Measurements from ENCODE around the gene CDH5. TPM values are rescaled to one million over a fixed set of nuclear protein-coding genes. Genes with fewer than 3 reads are reported as not detected.

CDH5 gene
- total and polyA plus RNA-seq, 2 of the 13 experiments (the other 11 are each of a cell fraction or from before 2014, with no cell fraction given): 0.71 to 1.1 TPM

- in situ Hi-C loops (cut with HindIII; ENCODE audit: extremely low pct_ligation_motif_present, low pct_unique_long_range_greater_than_20kb) (no loop called here), intact Hi-C loops (cut with micrococcal nuclease; ENCODE audit: unreplicated experiment) (no loop called here)
- H3K27ac ChIP-seq (ENCODE audit: extremely low read length, insufficient read depth, low read length): peak overlapping the region; percentile 49
- ATAC-seq (peak; percentile 51), FAIRE-seq (peak; percentile 49), DNase-seq (ENCODE audit: low spot score) (no peak)
- H4K20me1 ChIP-seq (ENCODE audit: insufficient read depth, low read length): no peaks in the 10 kb centered on the region
- H3K4me2 ChIP-seq (ENCODE audit: low read depth, low read length): peak overlapping the region; percentile 62
- CTCF ChIA-PET (ENCODE audit: low intra/inter-chr PET ratio, low total read pairs): no interaction called here
- H3K36me3 ChIP-seq (replicated peaks in 1 of 2; ENCODE audit: control insufficient read depth in 1 of 2, insufficient read depth in 2 of 2, low read length in 2 of 2): no peaks in the 10 kb centered on the region
- H3K79me2 ChIP-seq (ENCODE audit: insufficient read depth, low read length): no peaks in the 10 kb centered on the region
- H2AFZ ChIP-seq (ENCODE audit: low read length): no peak overlapping the region
- H3K27me3 ChIP-seq (ENCODE audit: control insufficient read depth in 1 of 2, insufficient read depth in 2 of 2, low read length in 2 of 2): no peaks in the 10 kb centered on the region
- H3K9ac ChIP-seq (ENCODE audit: insufficient read depth, low read depth, low read length): no peak overlapping the region
- BruUV-seq (replicated peaks): no TSS peak
- peaks cover 44% of the 10 kb centered on the region for H3K4me1 ChIP-seq (ENCODE audit: insufficient read depth, low read length)
- no peak overlapping the region for H3K4me3 ChIP-seq (replicated peaks in 1 of 3; ENCODE audit: insufficient read depth in 1 of 3, low read depth in 2 of 3, low read length in 3 of 3)
- 85% methylated on average over 20 of the region's 20 CpGs for WGBS (ENCODE audit: low lambda C conversion rate)
- no peaks in the 10 kb centered on the region for H3K9me3 ChIP-seq (ENCODE audit: low read length)
- POLR2A ChIA-PET: no interaction called here
- TF ChIP-seq ZNF292 (CRISPR knock-in tag; IDR thresholded peaks at IDR 0.05; ENCODE audit: borderline replicate concordance, low read depth): peak; percentile 44; the same call in 1 of the 2 replicates
- no peak for TF ChIP-seq PAF1 (CRISPR knock-in tag; IDR thresholded peaks at IDR 0.05)
- TF ChIP-seq ZNF609 (CRISPR knock-in tag; IDR thresholded peaks at IDR 0.05; ENCODE audit: borderline replicate concordance): no peak
- no peak for TF ChIP-seq SNAI1 (CRISPR knock-in tag; IDR thresholded peaks at IDR 0.05; ENCODE audit: borderline replicate concordance)
- TF ChIP-seq RFXANK (CRISPR knock-in tag; IDR thresholded peaks at IDR 0.05): no peak
- TF ChIP-seq ZSCAN9 (CRISPR knock-in tag; IDR thresholded peaks at IDR 0.05; ENCODE audit: borderline replicate concordance): peak; percentile 82; the same call in 1 of the 2 replicates
- no peak for TF ChIP-seq PCBP1 (IDR thresholded peaks at IDR 0.05; ENCODE audit: borderline replicate concordance, low read depth, low read length)
- TF ChIP-seq DPF2 (CRISPR knock-in tag; IDR thresholded peaks at IDR 0.05; ENCODE audit: borderline replicate concordance, low read depth): 0 out of 2 replicates have a peak, but pooled peaks have one; percentile 29
- TF ChIP-seq, protein P1, sequence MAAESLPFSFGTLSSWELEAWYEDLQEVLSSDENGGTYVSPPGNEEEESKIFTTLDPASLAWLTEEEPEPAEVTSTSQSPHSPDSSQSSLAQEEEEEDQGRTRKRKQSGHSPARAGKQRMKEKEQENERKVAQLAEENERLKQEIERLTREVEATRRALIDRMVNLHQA (CRISPR knock-in tag; IDR thresholded peaks at IDR 0.05): no peak
- TF ChIP-seq ZFP91 (CRISPR knock-in tag; IDR thresholded peaks at IDR 0.05; ENCODE audit: borderline replicate concordance): no peak
- no peak for TF ChIP-seq ZNF234 (CRISPR knock-in tag; conservative IDR thresholded peaks at IDR 0.05)
Measured at GRCh38 chr16:66386629-66387622, 20.4 kb downstream of the CDH5 start.

All from HepG2 (cell line).